Common myeloid progenitor, CD34-positive (primary cell): Measurements from ENCODE around the gene SERPINB8.

Source experiments
- CTCF ChIA-PET: fragments of 350-600 bp; sonication (Branson Sonifier 250); formaldehyde crosslinking; loops from one replicate; lab custom pipeline; 2021; ENCODE audit warnings: antibody characterized with exemption; lab: Charles Lee
- POLR2A ChIA-PET: fragments of 350-600 bp; sonication (Branson Sonifier 250); formaldehyde crosslinking; loops from one replicate; lab custom pipeline; 2021; ENCODE audit warnings: antibody characterized with exemption; lab: Charles Lee
- DNase-seq, 3 donors: peaks; one replicate each; pipeline versions ENCODE4 v3.0.0 to v3.0.0-alpha.2; 2013
- H3K27ac ChIP-seq, 2 experiments: 1 replicate in 1 of 2; 2 replicates in 1 of 2; pipeline ENCODE4 v1.7.0; 2013; ENCODE audit warnings: inconsistent platforms in 2 of 2, low read length in 2 of 2, mild to moderate bottlenecking in 2 of 2, low read depth in 1 of 2, moderate library complexity in 1 of 2; ENCODE audit not compliant: severe bottlenecking in 2 of 2, insufficient read depth in 1 of 2, poor library complexity in 1 of 2
- H3K27me3 ChIP-seq, 5 experiments: replicated peaks in 2 of 5; 1 replicate in 3 of 5; 2 replicates in 2 of 5; pipeline versions ENCODE4 v1.6.1 to v1.7.0; 2013; ENCODE audit warnings: low read length in 4 of 5, mild to moderate bottlenecking in 2 of 5, moderate library complexity in 2 of 5, inconsistent platforms in 1 of 5; ENCODE audit not compliant: insufficient read depth in 5 of 5, control insufficient read depth in 4 of 5
- H3K36me3 ChIP-seq, 4 experiments: 1 replicate in 2 of 4; 2 replicates in 2 of 4; pipeline versions ENCODE4 v1.6.1 to v1.7.0; 2013; ENCODE audit warnings: low read length in 3 of 4, control low read depth in 1 of 4, mild to moderate bottlenecking in 1 of 4; ENCODE audit not compliant: control insufficient read depth in 4 of 4, insufficient read depth in 4 of 4
- H3K4me1 ChIP-seq, 4 experiments: 1 replicate in 3 of 4; 2 replicates in 1 of 4; pipeline versions ENCODE4 v1.6.1 to v1.7.1; 2013; ENCODE audit warnings: low read length in 3 of 4, mild to moderate bottlenecking in 3 of 4, control low read depth in 1 of 4, inconsistent platforms in 1 of 4, moderate library complexity in 1 of 4; ENCODE audit not compliant: control insufficient read depth in 4 of 4, insufficient read depth in 4 of 4; ENCODE audit errors: control extremely low read depth in 1 of 4
- H3K4me3 ChIP-seq, 7 experiments: 1 replicate in 4 of 7; 2 replicates in 3 of 7; pipeline versions ENCODE4 v1.5.1 to v1.7.0; 2013; ENCODE audit warnings: mild to moderate bottlenecking in 7 of 7, low read length in 6 of 7, moderate library complexity in 6 of 7, inconsistent platforms in 2 of 7, low read depth in 2 of 7, control low read depth in 1 of 7; ENCODE audit not compliant: insufficient read depth in 4 of 7, control insufficient read depth in 1 of 7; ENCODE audit errors: extremely low read depth in 1 of 7
- H3K9me3 ChIP-seq, 5 experiments: 1 replicate in 4 of 5; 2 replicates in 1 of 5; pipeline versions ENCODE4 v1.6.1 to v1.7.1; 2013; ENCODE audit warnings: low read length in 4 of 5, mild to moderate bottlenecking in 2 of 5, inconsistent platforms in 1 of 5, low read depth in 1 of 5, moderate library complexity in 1 of 5; ENCODE audit not compliant: control insufficient read depth in 4 of 5, insufficient read depth in 2 of 5; ENCODE audit errors: control extremely low read depth in 1 of 5
- WGBS: methylation state at CpG from one replicate; pipeline ENCODE4 v1.1.5; 2013; ENCODE audit not compliant: insufficient coverage; 5-methylcytosine and 5-hydroxymethylcytosine counted together

The SERPINB8 gene

GRCh38 chr18:64027931-64028695, 58.2 kb downstream of the SERPINB8 start:
- DNase-seq: no peak
- H3K9me3 ChIP-seq: no peaks in the 10 kb centered on the region
- H3K27ac ChIP-seq: no peak overlapping the region
- CTCF ChIA-PET: no interaction called here
- no peaks in the 10 kb centered on the region for H3K4me1 ChIP-seq
- H3K36me3 ChIP-seq: no peaks in the 10 kb centered on the region
- no peaks in the 10 kb centered on the region for H3K27me3 ChIP-seq
- H3K4me3 ChIP-seq: no peak overlapping the region
- no CpG with 5 or more reads among the region's 4 CpGs for WGBS
- POLR2A ChIA-PET: no interaction called here

- POLR2A ChIA-PET: no interaction called here
- no peaks in the 10 kb centered on the region for H3K9me3 ChIP-seq
- H3K36me3 ChIP-seq: no peaks in the 10 kb centered on the region
- WGBS: no CpG with 5 or more reads among the region's 1 CpG
- H3K4me1 ChIP-seq: no peaks in the 10 kb centered on the region
- no peak overlapping the region for H3K27ac ChIP-seq
- no peak for DNase-seq
- no peak overlapping the region for H3K4me3 ChIP-seq
- no peaks in the 10 kb centered on the region for H3K27me3 ChIP-seq
- CTCF ChIA-PET: no interaction called here
These were observed 59.2 kb downstream of the SERPINB8 start for GRCh38 chr18:64029096-64029495.

- H3K27me3 ChIP-seq: no peaks in the 10 kb centered on the region
- POLR2A ChIA-PET: no interaction called here
- H3K4me3 ChIP-seq: no peak overlapping the region
- H3K4me1 ChIP-seq: no peaks in the 10 kb centered on the region
- no peak for DNase-seq
- H3K36me3 ChIP-seq: no peaks in the 10 kb centered on the region
- no peaks in the 10 kb centered on the region for H3K9me3 ChIP-seq
- no peak overlapping the region for H3K27ac ChIP-seq
- no CpG with 5 or more reads among the region's 3 CpGs for WGBS
- CTCF ChIA-PET: no interaction called here
These were observed 61.5 kb downstream of the SERPINB8 start for GRCh38 chr18:64031411-64031810.

- ChIA-PET POLR2A (no interaction called here), CTCF (no interaction called here)
- Histone ChIP-seq H3K27ac (no peak overlapping the region), H3K9me3 (no peaks in the 10 kb centered on the region), H3K27me3 (no peaks in the 10 kb centered on the region), H3K36me3 (no peaks in the 10 kb centered on the region), H3K4me3 (no peak overlapping the region), H3K4me1 (no peaks in the 10 kb centered on the region)
- no peak for DNase-seq
- WGBS: 81% methylated on average over 6 of the region's 6 CpGs
These were observed 62.4 kb downstream of the SERPINB8 start for GRCh38 chr18:64032312-64032711.

- POLR2A ChIA-PET: no interaction called here
- no peaks in the 10 kb centered on the region for H3K36me3 ChIP-seq
- CTCF ChIA-PET: interaction anchor here (1.0 to 1.8 kb wide), 6 partner anchors 10 to 371 kb away, joined by 3 to 8 read pairs (median 4); no protein-coding TSS in a partner anchor
- H3K9me3 ChIP-seq: no peaks in the 10 kb centered on the region
- H3K4me3 ChIP-seq: no peak overlapping the region
- DNase-seq: peak; percentile 39 to 55 (median 43)
- WGBS: no CpG with 5 or more reads among the region's 3 CpGs
- no peaks in the 10 kb centered on the region for H3K4me1 ChIP-seq
- H3K27me3 ChIP-seq: no peaks in the 10 kb centered on the region
- H3K27ac ChIP-seq: no peak overlapping the region
These were observed 68.0 kb downstream of the SERPINB8 start for GRCh38 chr18:64037812-64038414.
